ENCODE results near the gene NHS.

DNA sequence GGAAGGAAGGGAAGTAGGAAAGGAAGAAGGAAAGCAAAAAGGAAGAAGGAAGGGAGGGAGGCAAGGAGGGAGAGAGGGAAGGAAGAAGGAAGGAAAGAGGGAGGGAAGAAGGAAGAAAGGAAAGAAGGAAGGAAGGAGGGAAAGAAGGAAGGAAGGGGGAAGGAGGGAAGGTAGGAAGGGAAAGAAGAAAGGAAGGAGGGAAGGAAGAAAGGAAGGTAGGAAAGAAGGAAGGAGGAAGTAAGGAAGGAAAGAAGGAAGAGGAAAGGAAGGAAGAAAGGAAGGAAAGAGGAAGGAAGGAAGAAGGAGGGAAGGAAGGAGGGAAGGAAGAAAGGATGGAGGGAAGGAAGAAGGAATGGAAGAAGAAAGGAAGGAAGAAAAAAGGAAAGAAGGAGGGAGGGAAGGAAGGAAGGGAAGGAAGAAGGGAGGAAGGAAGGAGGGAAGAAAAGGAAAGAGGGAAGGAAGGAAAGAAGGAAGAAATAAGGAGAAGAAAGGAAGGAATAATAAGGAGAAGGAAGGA, 343.7 kb downstream of the NHS start:
- TF ChIP-seq, protein P1, sequence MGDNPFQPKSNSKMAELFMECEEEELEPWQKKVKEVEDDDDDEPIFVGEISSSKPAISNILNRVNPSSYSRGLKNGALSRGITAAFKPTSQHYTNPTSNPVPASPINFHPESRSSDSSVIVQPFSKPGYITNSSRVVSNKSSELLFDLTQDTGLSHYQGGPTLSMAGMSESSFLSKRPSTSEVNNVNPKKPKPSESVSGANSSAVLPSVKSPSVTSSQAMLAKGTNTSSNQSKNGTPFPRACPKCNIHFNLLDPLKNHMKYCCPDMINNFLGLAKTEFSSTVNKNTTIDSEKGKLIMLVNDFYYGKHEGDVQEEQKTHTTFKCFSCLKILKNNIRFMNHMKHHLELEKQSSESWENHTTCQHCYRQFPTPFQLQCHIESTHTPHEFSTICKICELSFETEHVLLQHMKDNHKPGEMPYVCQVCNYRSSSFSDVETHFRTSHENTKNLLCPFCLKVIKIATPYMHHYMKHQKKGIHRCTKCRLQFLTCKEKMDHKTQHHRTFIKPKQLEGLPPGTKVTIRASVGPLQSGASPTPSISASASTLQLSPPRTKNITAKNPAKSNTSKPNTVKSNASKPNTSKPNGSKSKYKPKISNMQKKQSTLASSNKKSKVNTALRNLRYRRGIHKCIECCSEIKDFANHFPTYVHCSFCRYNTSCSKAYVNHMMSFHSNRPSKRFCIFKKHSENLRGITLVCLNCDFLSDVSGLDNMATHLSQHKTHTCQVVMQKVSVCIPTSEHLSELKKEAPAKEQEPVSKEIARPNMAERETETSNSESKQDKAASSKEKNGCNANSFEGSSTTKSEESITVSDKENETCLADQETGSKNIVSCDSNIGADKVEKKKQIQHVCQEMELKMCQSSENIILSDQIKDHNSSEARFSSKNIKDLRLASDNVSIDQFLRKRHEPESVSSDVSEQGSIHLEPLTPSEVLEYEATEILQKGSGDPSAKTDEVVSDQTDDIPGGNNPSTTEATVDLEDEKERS (CRISPR knock-in tag; IDR thresholded peaks at IDR 0.05), result no peak
- TF ChIP-seq, protein P2, sequence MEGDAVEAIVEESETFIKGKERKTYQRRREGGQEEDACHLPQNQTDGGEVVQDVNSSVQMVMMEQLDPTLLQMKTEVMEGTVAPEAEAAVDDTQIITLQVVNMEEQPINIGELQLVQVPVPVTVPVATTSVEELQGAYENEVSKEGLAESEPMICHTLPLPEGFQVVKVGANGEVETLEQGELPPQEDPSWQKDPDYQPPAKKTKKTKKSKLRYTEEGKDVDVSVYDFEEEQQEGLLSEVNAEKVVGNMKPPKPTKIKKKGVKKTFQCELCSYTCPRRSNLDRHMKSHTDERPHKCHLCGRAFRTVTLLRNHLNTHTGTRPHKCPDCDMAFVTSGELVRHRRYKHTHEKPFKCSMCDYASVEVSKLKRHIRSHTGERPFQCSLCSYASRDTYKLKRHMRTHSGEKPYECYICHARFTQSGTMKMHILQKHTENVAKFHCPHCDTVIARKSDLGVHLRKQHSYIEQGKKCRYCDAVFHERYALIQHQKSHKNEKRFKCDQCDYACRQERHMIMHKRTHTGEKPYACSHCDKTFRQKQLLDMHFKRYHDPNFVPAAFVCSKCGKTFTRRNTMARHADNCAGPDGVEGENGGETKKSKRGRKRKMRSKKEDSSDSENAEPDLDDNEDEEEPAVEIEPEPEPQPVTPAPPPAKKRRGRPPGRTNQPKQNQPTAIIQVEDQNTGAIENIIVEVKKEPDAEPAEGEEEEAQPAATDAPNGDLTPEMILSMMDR (CRISPR knock-in tag; IDR thresholded peaks at IDR 0.05), result no peak
- TF ChIP-seq POLR2AphosphoS5 (IDR thresholded peaks at IDR 0.05; ENCODE audit: low read depth, low read length) (no peak), SP2 (CRISPR knock-in tag; IDR thresholded peaks at IDR 0.05) (no peak), POLR2G (IDR thresholded peaks at IDR 0.05; ENCODE audit: low read depth, low read length) (no peak), ZNF354B (CRISPR knock-in tag; IDR thresholded peaks at IDR 0.05) (no peak), RBM22 (optimal IDR thresholded peaks at IDR 0.05; ENCODE audit: low read length) (no peak)
- TF ChIP-seq, protein P3, sequence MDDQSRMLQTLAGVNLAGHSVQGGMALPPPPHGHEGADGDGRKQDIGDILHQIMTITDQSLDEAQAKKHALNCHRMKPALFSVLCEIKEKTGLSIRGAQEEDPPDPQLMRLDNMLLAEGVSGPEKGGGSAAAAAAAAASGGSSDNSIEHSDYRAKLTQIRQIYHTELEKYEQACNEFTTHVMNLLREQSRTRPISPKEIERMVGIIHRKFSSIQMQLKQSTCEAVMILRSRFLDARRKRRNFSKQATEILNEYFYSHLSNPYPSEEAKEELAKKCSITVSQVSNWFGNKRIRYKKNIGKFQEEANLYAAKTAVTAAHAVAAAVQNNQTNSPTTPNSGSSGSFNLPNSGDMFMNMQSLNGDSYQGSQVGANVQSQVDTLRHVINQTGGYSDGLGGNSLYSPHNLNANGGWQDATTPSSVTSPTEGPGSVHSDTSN (CRISPR knock-in tag; IDR thresholded peaks at IDR 0.05; ENCODE audit: borderline replicate concordance), result no peak
